ENCODE data around the gene SUN1.

Gene SUN1

DNA sequence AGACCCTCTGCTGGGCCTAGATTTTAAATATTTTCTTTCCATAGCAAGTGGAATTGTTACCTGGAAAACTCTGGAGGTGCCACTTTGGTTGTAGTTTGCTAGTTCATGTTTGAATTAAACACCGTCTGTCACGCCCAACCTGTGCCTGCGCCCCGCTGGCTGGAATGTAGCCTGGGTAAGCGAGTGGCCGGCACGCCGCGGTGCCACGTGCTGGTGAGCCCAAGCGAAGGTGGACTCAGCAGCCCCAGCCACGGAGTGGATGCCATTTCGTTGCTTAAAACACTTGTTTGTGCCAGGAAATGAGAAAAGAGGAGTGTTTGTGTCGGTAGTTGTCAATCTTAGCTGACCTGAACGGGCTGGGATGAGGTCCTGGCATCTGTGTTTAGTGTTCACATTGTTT is 46.8 kb downstream of the SUN1 start:
- DNase-seq (ENCODE audit: low read depth) = no peak

DNA sequence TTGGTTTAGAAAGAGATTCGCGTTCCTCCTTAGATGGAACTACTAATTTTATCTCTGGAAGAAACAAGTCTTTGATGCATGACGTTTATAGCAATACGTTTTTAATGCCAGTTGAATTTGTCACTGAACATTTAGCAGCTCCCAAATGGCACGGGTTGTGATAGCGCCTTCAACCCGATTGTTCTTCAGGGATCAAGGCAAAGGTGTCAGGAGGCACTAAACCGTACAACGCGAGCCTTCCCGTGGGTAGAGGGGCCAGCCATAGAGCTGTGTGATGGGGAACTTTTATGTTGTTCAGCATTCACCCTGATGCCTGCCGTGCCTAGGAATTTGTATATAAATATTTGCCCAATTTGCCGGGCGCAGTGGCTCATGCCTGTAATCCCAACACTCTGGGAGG is 47.4 kb downstream of the SUN1 start:
- DNase-seq (ENCODE audit: low read depth) = no peak

DNA sequence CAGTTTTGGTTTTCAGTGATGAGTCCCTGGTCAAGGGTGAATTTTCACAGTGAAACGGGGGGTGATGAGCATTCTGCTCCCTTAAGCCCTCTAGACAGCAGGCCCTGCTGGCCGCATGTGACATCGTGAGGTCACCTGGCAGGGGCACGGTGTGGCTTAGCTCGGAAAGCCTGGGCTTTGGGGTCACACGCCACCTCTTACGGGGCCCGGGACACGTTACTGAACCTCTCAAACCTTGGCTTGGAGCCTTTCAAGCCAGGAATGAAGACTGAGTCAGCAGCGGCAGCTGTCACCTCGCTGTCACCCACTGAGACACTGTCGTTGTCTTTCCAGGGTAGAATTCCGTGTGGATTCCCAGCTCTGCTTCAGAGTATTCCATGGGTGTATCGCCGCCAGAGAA is 48.2 kb downstream of the SUN1 start:
- DNase-seq (ENCODE audit: low read depth) = no peak

DNA sequence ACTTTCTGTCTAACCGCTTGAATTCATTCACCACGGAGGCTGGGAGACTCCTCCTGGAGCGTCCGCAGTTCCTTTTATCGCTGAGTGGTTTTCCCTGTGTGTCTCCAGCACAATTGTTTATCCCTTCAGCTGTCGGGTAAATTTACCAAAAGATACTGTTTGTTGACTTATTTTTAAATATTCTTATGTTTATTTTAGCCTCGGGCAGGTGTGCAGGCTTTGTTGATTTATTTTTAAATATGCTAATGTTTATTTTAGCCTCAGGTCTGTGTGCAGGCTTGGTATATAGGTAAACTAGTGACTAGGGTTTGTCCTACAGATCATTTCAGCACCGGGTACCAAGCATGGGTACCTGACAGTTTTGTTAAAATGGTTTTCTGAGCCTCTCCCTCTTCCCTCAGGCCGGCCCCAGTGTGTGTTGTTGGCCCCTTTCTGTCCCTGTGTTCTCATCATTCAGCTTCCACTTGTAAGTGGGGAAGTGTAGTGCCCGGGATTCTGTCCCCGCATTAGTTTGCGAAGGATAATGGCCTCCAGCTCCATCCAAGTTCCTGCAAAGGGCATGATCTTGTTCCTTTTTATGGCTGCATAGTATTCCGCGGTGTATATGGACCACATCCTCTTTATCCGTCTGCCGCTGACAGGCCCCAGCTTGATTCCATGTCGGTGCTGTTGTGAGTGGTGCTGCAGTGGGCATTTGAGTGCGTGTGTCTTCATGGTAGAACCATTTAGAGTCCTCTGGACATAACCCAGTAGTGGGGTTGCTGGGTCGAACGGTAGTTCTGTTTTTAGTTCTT is 49.4 kb downstream of the SUN1 start:
- DNase-seq (ENCODE audit: low read depth) = no peak

DNA sequence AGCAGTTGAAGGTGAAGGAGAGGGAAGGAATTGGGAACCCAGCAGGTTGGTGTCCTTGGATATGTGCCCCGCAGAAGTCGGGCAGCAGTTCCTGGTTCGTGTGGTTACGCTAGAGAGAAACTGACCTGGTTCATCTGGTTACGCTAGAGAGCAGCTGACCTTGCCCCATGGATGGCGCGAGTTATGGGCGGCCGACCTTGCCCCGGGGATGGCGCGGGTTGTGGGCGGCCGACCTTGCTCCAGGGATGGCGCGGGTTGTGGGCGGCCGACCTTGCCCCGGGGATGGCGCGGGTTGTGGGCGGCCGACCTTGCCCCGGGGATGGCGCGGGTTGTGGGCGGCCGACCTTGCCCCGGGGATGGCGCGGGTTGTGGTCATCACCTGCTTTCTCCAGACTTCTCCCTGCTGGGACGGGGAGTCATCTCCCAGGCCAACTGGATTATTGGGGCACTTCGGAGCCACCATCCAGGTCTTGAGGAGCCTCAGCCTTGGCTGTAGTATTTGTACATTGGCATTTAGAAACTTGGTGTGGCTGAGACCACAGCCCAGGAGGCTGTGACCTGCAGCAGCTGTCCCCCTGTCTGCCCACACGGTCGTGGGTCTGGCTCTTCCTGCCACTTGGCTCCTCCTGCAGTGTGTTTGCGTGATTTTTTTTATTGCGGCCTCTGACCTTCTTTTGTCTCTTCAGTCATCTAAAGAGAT is 50.2 kb downstream of the SUN1 start:
- no peak for DNase-seq (ENCODE audit: low read depth)

DNA sequence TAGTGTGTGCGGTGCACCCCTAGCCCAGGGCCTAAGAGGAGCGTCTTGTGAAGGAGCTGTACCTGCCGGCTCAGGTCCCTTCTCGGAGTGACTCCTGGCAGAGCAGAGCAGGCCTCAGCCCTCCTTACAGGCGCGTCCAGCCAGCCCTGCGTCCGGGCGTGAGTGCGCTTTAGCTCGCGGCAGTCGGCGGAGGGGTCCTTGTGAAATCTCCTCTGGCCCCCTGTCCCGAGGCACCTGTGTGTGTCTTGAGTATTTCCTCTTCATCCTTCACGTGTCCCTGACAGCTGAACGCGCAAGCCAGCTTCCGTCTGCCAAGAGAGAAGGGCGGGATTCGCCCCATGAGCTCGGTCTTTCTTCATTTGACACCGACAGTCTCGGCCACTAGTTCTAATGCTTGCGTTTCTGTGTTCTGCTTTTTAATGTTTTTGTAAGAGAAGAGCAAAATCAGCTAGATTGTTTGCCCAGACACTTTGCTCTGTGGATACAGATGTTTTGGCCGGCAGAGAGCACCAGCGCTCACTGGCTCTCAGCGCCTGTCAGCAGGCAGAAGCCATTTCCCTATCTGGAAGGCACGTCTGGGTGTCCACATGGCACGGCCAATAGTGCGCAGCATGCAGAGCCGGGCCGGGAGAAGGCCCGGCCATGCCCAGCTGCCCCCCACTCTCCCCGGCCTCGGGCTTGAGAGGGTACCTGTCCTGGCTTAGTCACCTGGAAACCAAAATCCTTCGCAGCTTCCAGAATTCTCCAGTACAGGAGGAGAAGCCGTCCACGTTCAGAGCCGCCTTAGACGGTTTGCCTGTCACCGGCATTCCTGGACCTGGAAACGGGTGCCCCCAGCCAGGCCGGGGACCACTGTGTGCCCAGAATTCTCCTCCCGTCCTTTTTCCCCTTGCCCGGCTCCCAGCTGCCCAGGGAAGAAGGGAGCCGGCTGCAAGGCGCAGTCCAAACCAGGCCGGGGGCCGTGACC is 51.1 kb downstream of the SUN1 start:
- no peak for DNase-seq (ENCODE audit: low read depth)

DNA sequence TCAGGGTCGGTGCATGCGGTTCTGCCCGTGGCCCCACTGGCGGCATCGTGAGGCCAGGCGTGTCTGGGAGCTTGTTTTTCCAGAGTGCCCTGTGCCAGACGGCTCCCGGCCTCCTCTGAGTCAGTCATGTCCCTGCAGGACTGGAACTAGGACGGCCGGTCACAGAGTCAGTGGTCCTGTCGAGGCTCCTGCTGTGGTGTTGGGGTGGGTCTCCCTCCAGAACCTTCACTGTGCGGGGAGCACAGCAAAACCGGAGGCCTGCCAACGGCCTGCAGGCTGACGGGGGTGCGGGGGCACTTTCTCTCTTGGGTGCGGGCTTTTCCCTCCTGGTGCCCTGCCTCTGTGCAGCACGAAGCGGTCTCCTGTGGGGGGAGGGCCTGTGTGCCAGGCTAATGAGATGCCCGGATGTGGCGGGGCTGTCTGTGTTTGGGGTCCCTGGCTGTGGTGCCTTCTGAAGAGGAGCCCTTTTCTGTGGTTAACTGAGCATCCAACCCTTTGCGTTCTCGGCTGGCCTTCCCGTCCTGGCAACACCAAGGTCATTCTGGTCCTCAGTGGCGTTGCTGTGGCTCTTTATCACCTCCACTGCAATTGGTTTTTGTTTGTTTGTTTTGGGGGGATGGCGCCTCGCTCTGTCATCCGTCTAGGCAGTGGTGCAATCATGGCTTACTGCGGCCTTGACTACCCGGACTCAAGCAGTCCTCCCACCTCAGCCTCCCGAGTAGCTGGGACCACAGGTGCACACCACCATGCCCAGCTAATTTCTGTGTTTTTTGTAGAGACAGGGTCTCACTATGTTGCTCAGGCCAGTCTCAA is 52.1 kb downstream of the SUN1 start:
- no peak for DNase-seq (ENCODE audit: low read depth)

DNA sequence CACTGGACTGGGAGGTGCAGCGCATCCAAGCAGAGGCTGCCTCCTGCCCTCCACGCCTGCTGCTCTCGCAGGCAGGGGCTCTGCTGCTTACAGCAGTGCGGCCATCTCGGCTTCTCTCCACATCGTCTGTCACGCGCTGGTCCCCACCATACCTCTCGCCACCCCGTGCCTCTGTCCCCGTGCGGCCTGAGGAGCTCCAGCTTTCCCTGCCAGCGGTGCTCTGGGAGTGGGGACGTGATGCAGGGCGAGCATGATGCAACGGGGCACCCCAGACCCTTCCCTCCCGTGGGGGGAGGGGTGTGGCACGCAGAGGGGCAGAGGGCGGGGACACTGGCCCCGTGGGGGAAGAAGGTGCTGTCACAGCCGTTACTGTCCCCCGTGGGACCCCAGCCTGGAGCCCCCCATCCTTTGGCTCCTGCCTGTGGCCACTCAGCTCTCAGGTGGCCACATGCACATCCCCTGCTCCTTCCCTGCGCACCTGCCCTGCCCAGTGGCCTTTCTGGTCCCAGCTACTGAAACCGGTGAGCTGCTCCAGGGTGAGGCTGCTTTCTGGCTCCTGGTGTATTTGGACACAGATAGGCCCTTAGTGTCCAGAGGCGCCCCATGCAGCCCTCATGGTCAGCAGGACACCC is 53.1 kb downstream of the SUN1 start:
- DNase-seq (ENCODE audit: low read depth) = no peak

DNA sequence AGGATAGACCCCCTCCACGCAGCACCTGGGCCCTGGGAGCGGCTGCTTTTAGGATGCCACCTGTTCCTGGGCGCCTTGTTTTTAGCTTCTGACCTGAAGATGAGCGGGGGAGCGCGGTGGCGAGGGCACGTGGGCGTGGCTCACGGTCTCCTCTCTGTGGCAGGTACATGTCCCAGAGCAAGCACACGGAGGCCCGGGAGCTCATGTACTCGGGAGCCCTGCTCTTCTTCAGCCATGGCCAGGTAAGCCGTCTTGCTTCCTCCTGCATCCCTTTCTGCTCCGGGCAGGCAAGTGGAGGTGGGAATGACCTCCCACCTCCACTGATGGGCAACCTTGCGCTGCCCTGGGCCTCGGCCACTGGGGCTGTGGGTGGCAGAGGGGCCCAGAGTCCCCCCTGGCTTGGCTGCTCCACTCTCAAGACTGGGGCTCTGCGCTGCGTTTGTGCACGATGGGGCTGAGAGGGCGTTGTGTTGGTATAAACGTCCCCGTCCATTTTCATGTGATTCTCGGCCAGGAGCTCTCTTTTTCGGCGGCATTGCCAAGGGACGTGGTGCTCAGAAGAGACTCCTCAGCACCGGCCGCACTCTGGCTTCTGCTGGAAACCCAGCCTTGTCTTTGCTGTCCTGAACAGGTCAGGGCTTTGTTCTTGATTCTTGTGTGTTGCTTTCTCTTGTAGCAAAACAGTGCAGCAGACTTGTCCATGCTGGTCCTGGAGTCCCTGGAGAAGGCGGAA is 53.8 kb downstream of the SUN1 start:
- no peak for DNase-seq (ENCODE audit: low read depth)

DNA sequence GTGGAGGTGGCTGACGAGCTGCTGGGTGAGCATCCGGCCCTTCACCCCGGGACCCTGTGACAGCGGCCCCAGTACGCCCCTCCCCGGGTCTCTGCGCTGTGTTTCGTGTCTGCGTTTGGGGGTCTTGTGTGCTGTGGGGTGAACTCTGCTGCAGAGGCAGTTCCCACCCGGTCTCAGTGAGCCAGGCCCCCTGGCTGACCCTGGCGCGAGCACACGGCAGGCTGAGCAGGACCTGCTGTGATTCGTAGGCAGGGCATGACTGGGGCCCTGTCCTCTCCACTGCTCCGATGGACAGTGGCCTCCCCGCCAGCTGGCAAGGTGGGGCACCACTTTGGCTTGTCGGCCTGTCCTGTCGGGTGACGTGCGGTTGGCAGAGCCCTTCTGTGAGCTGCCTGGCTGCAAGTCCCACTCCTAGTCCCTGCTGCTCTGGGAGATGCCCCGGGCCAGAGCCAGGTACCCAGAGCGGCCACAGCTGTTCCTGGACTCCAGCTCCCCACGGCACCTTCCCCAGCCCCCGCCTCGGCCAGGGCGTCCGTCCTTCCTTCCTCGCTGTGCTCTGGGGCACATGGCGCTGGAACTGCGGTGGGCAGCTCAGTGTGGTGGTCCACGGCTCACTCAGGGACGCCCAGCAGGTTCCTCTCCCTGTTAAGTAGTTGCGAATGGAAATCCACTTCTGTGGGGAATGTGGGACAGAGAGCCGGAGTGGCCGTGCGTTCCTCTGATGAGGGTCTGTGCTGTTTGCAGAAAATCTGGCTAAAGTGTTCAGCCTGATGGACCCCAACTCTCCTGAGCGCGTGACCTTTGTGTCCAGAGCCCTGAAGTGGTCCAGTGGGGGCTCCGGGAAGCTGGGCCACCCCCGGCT is 54.6 kb downstream of the SUN1 start:
- no peak for DNase-seq (ENCODE audit: low read depth)

DNA sequence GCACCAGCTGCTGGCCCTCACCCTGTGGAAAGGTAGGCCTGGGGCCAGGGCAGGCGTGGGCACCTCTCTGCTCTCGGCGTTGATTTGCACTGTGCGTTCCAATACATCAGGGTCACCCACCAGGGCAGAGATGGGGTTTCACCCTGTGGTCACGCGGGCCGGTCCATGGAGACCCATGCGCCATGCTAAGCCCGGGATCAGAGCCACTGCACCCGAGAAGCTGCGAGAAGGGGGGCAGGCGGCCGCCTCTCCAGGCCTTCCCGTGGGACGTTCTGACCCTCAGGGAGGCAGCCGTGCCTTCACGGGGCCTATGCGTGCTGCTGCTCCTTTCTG is 55.2 kb downstream of the SUN1 start:
- DNase-seq (ENCODE audit: low read depth) = no peak

DNA sequence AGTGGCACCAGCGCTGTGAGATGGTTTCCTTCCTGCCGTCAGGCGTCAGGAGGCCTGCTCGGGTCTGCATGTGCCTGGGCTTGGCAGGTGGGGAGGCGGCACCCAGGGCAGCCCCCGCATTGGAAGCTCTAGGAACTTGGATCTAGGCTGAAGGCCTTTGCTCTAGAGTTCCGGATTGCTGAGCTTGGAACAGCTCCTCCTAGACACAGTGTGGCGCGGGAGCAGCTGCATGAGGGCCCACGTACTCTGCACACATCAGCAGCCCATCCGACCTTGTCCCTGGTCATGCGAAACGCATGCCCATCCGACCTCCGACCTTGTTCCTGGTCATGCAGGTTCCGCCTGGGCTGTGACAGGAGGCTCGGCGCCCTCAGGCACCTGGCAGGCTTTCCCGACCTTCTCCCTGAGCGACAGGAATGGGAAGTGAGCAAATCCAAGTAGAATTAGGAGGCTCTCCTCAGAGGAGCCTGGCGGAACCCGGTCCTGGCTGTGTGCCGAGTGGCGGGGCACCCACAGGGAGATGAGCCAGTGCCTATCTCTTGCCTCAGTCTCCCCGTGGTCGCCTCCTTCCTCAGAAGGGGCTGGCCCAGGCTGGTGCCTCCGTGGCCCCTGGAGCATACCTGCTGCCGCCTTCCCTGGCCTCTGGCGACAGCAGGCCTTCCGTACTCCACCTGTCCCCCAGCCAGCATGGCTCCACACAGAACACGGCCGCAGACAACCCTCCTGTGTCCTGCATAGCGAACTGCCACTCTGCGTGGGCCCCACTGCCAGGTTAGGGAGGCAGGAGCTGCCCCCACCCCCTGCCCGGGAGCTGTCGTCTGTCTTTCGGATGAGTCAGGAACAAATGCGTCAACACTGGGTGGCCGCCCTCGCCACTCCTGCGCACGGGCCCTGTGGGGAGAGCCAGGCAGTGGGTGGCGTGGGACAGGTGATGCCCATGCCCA is 56.1 kb downstream of the SUN1 start:
- no peak for DNase-seq (ENCODE audit: low read depth)

DNA sequence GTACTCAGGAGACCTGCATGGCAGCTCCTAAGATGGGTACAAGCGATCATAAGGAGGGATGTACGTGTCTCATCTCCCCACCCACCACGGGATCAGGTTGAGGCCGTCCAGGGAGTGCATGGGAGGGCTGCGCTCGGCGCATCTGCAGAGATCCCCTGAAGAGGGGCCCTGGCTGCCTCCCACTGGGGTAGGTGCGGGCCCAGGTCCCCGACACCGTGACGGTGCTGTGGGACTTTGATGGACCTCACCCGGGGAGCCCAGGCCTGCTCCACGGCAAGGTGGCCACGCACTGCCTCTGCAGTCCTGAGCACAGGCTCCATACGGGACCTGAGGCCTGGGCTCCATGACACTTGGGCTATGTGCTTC is 56.7 kb downstream of the SUN1 start:
- DNase-seq (ENCODE audit: low read depth) = no peak

DNA sequence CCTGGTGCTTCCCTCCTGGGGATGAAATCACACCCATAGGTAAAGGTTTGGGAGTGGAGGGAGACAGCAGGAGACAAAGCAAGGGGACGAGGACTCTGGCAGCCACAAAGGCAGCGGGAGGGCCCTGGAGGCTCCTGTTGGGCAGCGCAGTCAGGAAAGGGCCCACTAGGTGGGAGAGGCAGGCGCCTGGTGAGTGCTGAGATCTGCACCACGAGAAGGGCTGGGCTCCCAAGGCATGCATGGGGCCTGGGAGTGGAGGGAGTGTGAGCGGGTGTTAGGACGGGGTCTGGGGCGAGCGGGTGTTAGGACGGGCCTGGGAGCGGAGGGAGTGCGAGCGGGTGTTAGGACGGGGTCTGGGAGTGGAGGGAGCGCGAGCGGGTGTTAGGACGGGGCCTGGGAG is 57.1 kb downstream of the SUN1 start:
- no peak for DNase-seq (ENCODE audit: low read depth)

DNA sequence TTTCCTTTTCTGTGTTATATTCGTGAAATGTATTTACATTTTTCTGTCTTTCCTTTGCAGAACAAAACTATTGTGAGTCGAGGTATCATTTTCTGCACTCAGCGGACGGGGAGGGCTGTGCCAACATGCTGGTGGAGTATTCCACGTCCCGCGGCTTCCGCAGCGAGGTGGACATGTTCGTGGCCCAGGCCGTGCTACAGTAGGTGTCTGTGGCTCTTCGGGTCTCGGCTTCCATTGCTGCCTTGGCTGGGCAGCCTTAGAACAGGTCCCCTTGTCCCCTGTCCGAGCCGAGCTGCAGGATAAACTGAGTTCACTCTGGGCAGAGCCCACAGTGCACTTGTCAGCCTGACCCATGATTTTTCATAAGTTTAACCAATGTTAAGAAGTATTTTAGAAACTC is 58.6 kb downstream of the SUN1 start:
- no peak for DNase-seq (ENCODE audit: low read depth)

DNA sequence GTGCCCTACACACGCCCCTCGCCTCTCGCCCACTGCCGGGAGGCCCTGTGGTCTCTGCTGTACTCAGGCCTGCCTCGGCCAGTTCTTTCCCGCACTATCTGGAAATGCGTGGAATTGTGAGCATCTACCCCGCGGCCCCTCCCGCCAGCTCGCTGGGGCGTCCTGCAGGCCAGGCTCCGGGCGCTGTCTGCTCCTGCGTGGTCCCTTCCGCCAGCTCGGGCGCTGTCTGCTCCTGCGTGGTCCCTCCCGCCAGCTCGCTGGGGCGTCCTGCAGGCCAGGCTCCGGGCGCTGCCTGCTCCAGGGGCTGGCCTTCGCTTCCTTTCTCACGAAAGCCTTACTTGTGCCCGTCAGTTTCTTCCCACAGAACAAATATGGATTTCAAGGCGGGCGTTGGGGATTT is 59.0 kb downstream of the SUN1 start:
- DNase-seq (ENCODE audit: low read depth) = no peak

DNA sequence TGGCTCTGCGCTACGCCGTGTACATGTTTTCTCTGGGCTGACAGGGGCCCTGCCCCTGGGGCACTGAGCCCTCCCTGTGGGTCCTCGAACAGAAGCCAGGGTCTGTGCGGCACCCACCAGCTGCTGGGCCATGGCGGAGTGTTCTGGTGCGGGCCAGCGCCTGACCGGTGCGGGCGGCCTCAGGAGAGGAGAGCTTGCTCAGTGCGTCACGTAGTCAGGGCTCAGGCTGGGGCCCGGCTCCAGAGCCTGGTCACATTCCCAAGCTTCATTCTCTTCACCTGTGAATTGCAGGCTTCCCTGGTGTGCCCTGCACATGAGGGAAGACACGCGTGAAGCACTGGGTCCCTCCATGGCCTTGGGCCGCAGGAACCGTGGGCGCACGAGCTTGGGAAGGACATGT is 59.5 kb downstream of the SUN1 start:
- DNase-seq (ENCODE audit: low read depth) = no peak
